Natural killer cell (primary cell): ENCODE data around the gene PTPRM. TPM values are rescaled to one million over a fixed set of nuclear protein-coding genes. Genes with fewer than 3 reads are reported as not detected.

ENCODE experiments used
- ATAC-seq, 3 donors: fragments of 150-1000 bp in 2 of 3; fragments of 200-7000 bp in 1 of 3; cut with Tn5 transposase; 1 replicate in 1 of 3; 2 replicates in 2 of 3; pipeline ENCODE4 v1.10.0; 2021; ENCODE audit warnings: mild to moderate bottlenecking in 2 of 3, moderate library complexity in 2 of 3
- DNase-seq, 2 donors: peaks; one replicate each; pipeline versions ENCODE4 v3.0.0 to v3.0.0-alpha.2; 2013 to 2021; ENCODE audit warnings: mixed read lengths in 1 of 2
- H3K27ac ChIP-seq: one replicate; pipeline ENCODE4 v1.5.1; 2013; ENCODE audit warnings: mild to moderate bottlenecking, low read length
- H3K27me3 ChIP-seq: one replicate; pipeline ENCODE4 v1.6.1; 2013; ENCODE audit warnings: low read length; ENCODE audit not compliant: control insufficient read depth, insufficient read depth
- H3K36me3 ChIP-seq: one replicate; pipeline ENCODE4 v1.6.1; 2013; ENCODE audit warnings: low read length; ENCODE audit not compliant: control insufficient read depth, insufficient read depth
- H3K4me1 ChIP-seq: one replicate; pipeline ENCODE4 v1.6.1; 2013; ENCODE audit warnings: low read length; ENCODE audit not compliant: control insufficient read depth, insufficient read depth
- H3K4me3 ChIP-seq: one replicate; pipeline ENCODE4 v1.5.1; 2013; ENCODE audit warnings: low read length
- H3K9me3 ChIP-seq: one replicate; pipeline ENCODE4 v1.6.1; 2013; ENCODE audit warnings: low read length; ENCODE audit not compliant: control insufficient read depth, insufficient read depth
- H3K27ac Mint-ChIP-seq, 2 donors: one replicate each; pipeline ENCODE4 v1.8.0; 2022; ENCODE audit warnings: mild to moderate bottlenecking in 2 of 2, mixed read lengths in 2 of 2, moderate library complexity in 1 of 2
- H3K27me3 Mint-ChIP-seq, 2 donors: one replicate each; pipeline ENCODE4 v1.8.0; 2022; ENCODE audit warnings: low read depth in 2 of 2, mixed read lengths in 2 of 2
- H3K36me3 Mint-ChIP-seq: one replicate; pipeline ENCODE4 v1.8.0; 2022; ENCODE audit warnings: mixed read lengths
- H3K4me1 Mint-ChIP-seq, 2 donors: one replicate each; pipeline ENCODE4 v1.8.0; 2022; ENCODE audit warnings: mixed read lengths in 2 of 2
- H3K4me3 Mint-ChIP-seq: one replicate; pipeline ENCODE4 v1.8.0; 2022; ENCODE audit warnings: mild to moderate bottlenecking, moderate library complexity, mixed read lengths
- H3K9me3 Mint-ChIP-seq, 2 donors: one replicate each; pipeline ENCODE4 v1.8.0; 2022; ENCODE audit warnings: mixed read lengths in 2 of 2
- WGBS: methylation state at CpG from one replicate; pipeline ENCODE4 v1.1.7; 2013; ENCODE audit warnings: missing lambda C conversion rate; ENCODE audit not compliant: insufficient coverage; 5-methylcytosine and 5-hydroxymethylcytosine counted together
- intact Hi-C: fragments of 100-400 bp; cut with micrococcal nuclease; formaldehyde crosslinking; loops from one replicate; pipeline ENCODE4 v1.14.2; 2022
- total RNA-seq, 4 donors: library from RNA; stranded (reverse); fragments of 120-200 nt in 1 of 4; gene quantifications; one replicate each; pipeline versions ENCODE4 v1.2.3 to v1.2.4, GENCODE V29; 2013 to 2022
- TF ChIP-seq, protein P1 (sequence below): fragments of 200-600 bp; IDR thresholded peaks from one replicate; pipeline ENCODE4 v1.8.0; 2022; ENCODE audit warnings: antibody characterized with exemption

Gene PTPRM
- total RNA-seq, 3 donors from 2014 or later (not counting 1 experiment from before 2014, with no cell fraction given), result 5.0 to 13.2 (median 12.1) TPM

DNA sequence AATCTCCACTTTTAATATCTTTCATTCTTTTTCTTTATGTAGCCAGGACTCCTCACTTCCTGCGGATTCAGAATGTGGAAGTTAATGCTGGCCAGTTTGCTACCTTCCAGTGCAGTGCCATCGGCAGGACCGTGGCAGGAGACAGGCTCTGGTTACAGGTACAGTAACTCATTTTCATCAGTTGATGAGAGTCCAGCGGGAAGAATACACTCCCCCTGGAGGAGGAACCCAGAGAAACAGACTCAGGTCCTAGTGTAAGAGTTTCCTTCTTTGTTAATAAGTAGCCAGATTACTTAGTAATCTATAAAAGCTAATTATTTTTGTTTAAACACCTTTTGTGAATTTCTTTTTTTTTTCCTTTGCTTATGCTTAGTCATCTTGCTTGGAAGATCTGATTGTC lies 359.4 kb downstream of the PTPRM start:
- no peak overlapping the region for H3K4me3 Mint-ChIP-seq
- no peaks in the 10 kb centered on the region for H3K36me3 Mint-ChIP-seq
- no peaks in the 10 kb centered on the region for H3K4me1 ChIP-seq
- H3K9me3 ChIP-seq, result no peaks in the 10 kb centered on the region
- DNase-seq, result no peak
- H3K9me3 Mint-ChIP-seq, result peaks cover 0 to 3% of the 10 kb centered on the region in 2 donors
- TF ChIP-seq, protein P1, sequence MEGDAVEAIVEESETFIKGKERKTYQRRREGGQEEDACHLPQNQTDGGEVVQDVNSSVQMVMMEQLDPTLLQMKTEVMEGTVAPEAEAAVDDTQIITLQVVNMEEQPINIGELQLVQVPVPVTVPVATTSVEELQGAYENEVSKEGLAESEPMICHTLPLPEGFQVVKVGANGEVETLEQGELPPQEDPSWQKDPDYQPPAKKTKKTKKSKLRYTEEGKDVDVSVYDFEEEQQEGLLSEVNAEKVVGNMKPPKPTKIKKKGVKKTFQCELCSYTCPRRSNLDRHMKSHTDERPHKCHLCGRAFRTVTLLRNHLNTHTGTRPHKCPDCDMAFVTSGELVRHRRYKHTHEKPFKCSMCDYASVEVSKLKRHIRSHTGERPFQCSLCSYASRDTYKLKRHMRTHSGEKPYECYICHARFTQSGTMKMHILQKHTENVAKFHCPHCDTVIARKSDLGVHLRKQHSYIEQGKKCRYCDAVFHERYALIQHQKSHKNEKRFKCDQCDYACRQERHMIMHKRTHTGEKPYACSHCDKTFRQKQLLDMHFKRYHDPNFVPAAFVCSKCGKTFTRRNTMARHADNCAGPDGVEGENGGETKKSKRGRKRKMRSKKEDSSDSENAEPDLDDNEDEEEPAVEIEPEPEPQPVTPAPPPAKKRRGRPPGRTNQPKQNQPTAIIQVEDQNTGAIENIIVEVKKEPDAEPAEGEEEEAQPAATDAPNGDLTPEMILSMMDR, result no peak
- ATAC-seq, result no peak
- H3K27me3 Mint-ChIP-seq, result no peaks in the 10 kb centered on the region
- H3K27me3 ChIP-seq, result no peaks in the 10 kb centered on the region
- 54% methylated on average over 3 of the region's 4 CpGs for WGBS
- intact Hi-C loops, result no loop called here
- no peak overlapping the region for H3K4me3 ChIP-seq
- no peak overlapping the region for H3K27ac ChIP-seq
- no peaks in the 10 kb centered on the region for H3K4me1 Mint-ChIP-seq
- no peak overlapping the region for H3K27ac Mint-ChIP-seq
- H3K36me3 ChIP-seq, result no peaks in the 10 kb centered on the region

GRCh38 chr18:7927119-7927518 lies 360.0 kb downstream of the PTPRM start:
- no peak overlapping the region for H3K27ac Mint-ChIP-seq
- H3K9me3 Mint-ChIP-seq, result peaks cover 0 to 3% of the 10 kb centered on the region in 2 donors
- no peaks in the 10 kb centered on the region for H3K36me3 Mint-ChIP-seq
- Histone ChIP-seq H3K27me3 (no peaks in the 10 kb centered on the region), H3K36me3 (no peaks in the 10 kb centered on the region), H3K9me3 (no peaks in the 10 kb centered on the region), H3K4me3 (no peak overlapping the region), H3K27ac (no peak overlapping the region), H3K4me1 (no peaks in the 10 kb centered on the region)
- H3K4me3 Mint-ChIP-seq, result no peak overlapping the region
- TF ChIP-seq, protein P1, result no peak
- intact Hi-C loops, result no loop called here
- 100% methylated on average over 1 of the region's 2 CpGs for WGBS
- H3K27me3 Mint-ChIP-seq, result no peaks in the 10 kb centered on the region
- no peaks in the 10 kb centered on the region for H3K4me1 Mint-ChIP-seq
- no peak for ATAC-seq
- DNase-seq, result no peak

- 83% methylated on average over 1 of the region's 3 CpGs for WGBS
- ATAC-seq, result no peak
- no peaks in the 10 kb centered on the region for H3K4me1 Mint-ChIP-seq
Observed at GRCh38 chr18:7931763-7932162, 364.6 kb downstream of the PTPRM start.

DNA sequence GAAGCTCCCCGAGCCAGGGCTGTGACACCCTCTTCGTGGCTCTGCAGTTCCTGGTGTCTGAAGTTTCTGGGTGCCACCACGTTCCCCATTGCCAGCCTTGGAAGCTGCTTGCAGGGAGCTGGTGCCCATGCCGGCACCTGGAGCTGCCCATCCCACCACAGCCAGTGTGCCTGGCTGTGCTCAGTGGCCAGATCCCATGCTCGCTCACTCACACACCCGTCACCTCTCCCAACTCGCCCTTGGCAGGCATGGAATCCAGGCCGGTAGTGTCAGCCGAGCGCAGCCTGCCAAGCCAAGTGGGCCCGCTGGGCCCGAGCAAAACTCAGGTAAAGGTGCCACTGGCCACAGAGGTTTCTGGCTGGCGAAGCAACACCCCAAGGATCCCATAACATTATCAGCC lies 370.2 kb downstream of the PTPRM start:
- intact Hi-C loops, result no loop called here
- no peaks in the 10 kb centered on the region for H3K9me3 Mint-ChIP-seq
- no peaks in the 10 kb centered on the region for H3K36me3 Mint-ChIP-seq
- DNase-seq (no peak), ATAC-seq (no peak)
- Histone ChIP-seq H3K27me3 (no peaks in the 10 kb centered on the region), H3K9me3 (no peaks in the 10 kb centered on the region), H3K4me1 (no peaks in the 10 kb centered on the region), H3K27ac (no peak overlapping the region), H3K36me3 (no peaks in the 10 kb centered on the region), H3K4me3 (no peak overlapping the region)
- H3K4me3 Mint-ChIP-seq, result no peak overlapping the region
- no peak overlapping the region for H3K27ac Mint-ChIP-seq
- TF ChIP-seq, protein P1, result no peak
- H3K27me3 Mint-ChIP-seq, result no peaks in the 10 kb centered on the region
- WGBS, result 90% methylated on average over 13 of the region's 13 CpGs
- H3K4me1 Mint-ChIP-seq, result no peaks in the 10 kb centered on the region

More at GRCh38 chr18:7931763-7932162, 364.6 kb downstream of the PTPRM start:
- Histone ChIP-seq H3K27me3 (no peaks in the 10 kb centered on the region), H3K36me3 (no peaks in the 10 kb centered on the region), H3K4me1 (no peaks in the 10 kb centered on the region), H3K27ac (no peak overlapping the region), H3K4me3 (no peak overlapping the region), H3K9me3 (no peaks in the 10 kb centered on the region)
- Mint-ChIP-seq H3K36me3 (no peaks in the 10 kb centered on the region), H3K9me3 (no peaks in the 10 kb centered on the region), H3K27me3 (no peaks in the 10 kb centered on the region), H3K4me3 (no peak overlapping the region), H3K27ac (no peak overlapping the region)
- DNase-seq, result no peak
- intact Hi-C loops, result no loop called here
- TF ChIP-seq, protein P1, result no peak
